ENCODE data around the gene VDR.

VDR gene

GRCh38 chr12:47909839-47910465, 5.2 kb upstream of the VDR start:
- Histone ChIP-seq H2AFZ (ENCODE audit: low read length) (no peak overlapping the region), H3K9me3 (replicated peaks; ENCODE audit: insufficient read depth, low read length) (no peaks in the 10 kb centered on the region), H3K79me2 (ENCODE audit: low read length) (no peaks in the 10 kb centered on the region), H4K20me1 (ENCODE audit: insufficient read depth, low read length) (no peaks in the 10 kb centered on the region), H3K27ac (ENCODE audit: low read length) (no peak overlapping the region), H3K36me3 (replicated peaks; ENCODE audit: insufficient read depth, low read length) (no peaks in the 10 kb centered on the region), H3K4me2 (ENCODE audit: low read depth, low read length) (no peak overlapping the region), H3K27me3 (replicated peaks; ENCODE audit: insufficient read depth, low read length) (no peaks in the 10 kb centered on the region), H3K4me3 (ENCODE audit: low read length) (no peak overlapping the region), H3K9me2 (replicated peaks; ENCODE audit: insufficient read depth, low read length) (no peaks in the 10 kb centered on the region), H3F3A (ENCODE audit: insufficient read depth, low read length) (no peaks in the 10 kb centered on the region), H3K9ac (ENCODE audit: low read length) (no peak overlapping the region), H3K4me1 (ENCODE audit: low read length) (0 out of 2 replicates have a peak, but pooled peaks cover 4% of the 10 kb centered on the region)
- no peak for TF ChIP-seq EZH2phosphoT487 (IDR thresholded peaks at IDR 0.05; ENCODE audit: low read length)
- TF ChIP-seq EZH2 (optimal IDR thresholded peaks at IDR 0.05; ENCODE audit: low read depth, low read length), result no peak
- TF ChIP-seq CTCF (IDR thresholded peaks at IDR 0.05; ENCODE audit: low read length), result no peak
- DNase-seq, result no peak

- H3K79me2 ChIP-seq (ENCODE audit: low read length), result peaks cover 5% of the 10 kb centered on the region
- H3K27ac ChIP-seq (ENCODE audit: low read length), result no peak overlapping the region
- H3F3A ChIP-seq (ENCODE audit: insufficient read depth, low read length), result 0 out of 2 replicates have a peak, but pooled peaks cover 7% of the 10 kb centered on the region
- H4K20me1 ChIP-seq (ENCODE audit: insufficient read depth, low read length), result no peaks in the 10 kb centered on the region
- H3K9me3 ChIP-seq (replicated peaks; ENCODE audit: insufficient read depth, low read length), result no peaks in the 10 kb centered on the region
- H2AFZ ChIP-seq (ENCODE audit: low read length), result no peak overlapping the region
- H3K27me3 ChIP-seq (replicated peaks; ENCODE audit: insufficient read depth, low read length), result no peaks in the 10 kb centered on the region
- no peak overlapping the region for H3K4me3 ChIP-seq (ENCODE audit: low read length)
- no peak for DNase-seq
- TF ChIP-seq CTCF (IDR thresholded peaks at IDR 0.05; ENCODE audit: low read length), result no peak
- TF ChIP-seq EZH2 (optimal IDR thresholded peaks at IDR 0.05; ENCODE audit: low read depth, low read length), result no peak
- TF ChIP-seq EZH2phosphoT487 (IDR thresholded peaks at IDR 0.05; ENCODE audit: low read length), result no peak
- H3K36me3 ChIP-seq (replicated peaks; ENCODE audit: insufficient read depth, low read length), result no peaks in the 10 kb centered on the region
- no peaks in the 10 kb centered on the region for H3K9me2 ChIP-seq (replicated peaks; ENCODE audit: insufficient read depth, low read length)
- H3K9ac ChIP-seq (ENCODE audit: low read length), result no peak overlapping the region
- H3K4me2 ChIP-seq (ENCODE audit: low read depth, low read length), result no peak overlapping the region
- H3K4me1 ChIP-seq (ENCODE audit: low read length), result 0 out of 2 replicates have a peak, but pooled peaks cover 4% of the 10 kb centered on the region
Observed at GRCh38 chr12:47908738-47909137, 3.9 kb upstream of the VDR start.

- H3K36me3 ChIP-seq (replicated peaks; ENCODE audit: insufficient read depth, low read length), result no peaks in the 10 kb centered on the region
- TF ChIP-seq EZH2 (optimal IDR thresholded peaks at IDR 0.05; ENCODE audit: low read depth, low read length) (no peak), CTCF (IDR thresholded peaks at IDR 0.05; ENCODE audit: low read length) (no peak), EZH2phosphoT487 (IDR thresholded peaks at IDR 0.05; ENCODE audit: low read length) (no peak)
- H3K9me2 ChIP-seq (replicated peaks; ENCODE audit: insufficient read depth, low read length), result no peaks in the 10 kb centered on the region
- H3F3A ChIP-seq (ENCODE audit: insufficient read depth, low read length), result peaks cover 13% of the 10 kb centered on the region; the same call in 1 of the 2 replicates
- no peaks in the 10 kb centered on the region for H3K9me3 ChIP-seq (replicated peaks; ENCODE audit: insufficient read depth, low read length)
- no peak overlapping the region for H2AFZ ChIP-seq (ENCODE audit: low read length)
- peaks cover 11% of the 10 kb centered on the region for H3K4me1 ChIP-seq (ENCODE audit: low read length)
- no peak overlapping the region for H3K9ac ChIP-seq (ENCODE audit: low read length)
- no peak overlapping the region for H3K4me3 ChIP-seq (ENCODE audit: low read length)
- no peak overlapping the region for H3K4me2 ChIP-seq (ENCODE audit: low read depth, low read length)
- H4K20me1 ChIP-seq (ENCODE audit: insufficient read depth, low read length), result no peaks in the 10 kb centered on the region
- H3K27ac ChIP-seq (ENCODE audit: low read length), result no peak overlapping the region
- no peak for DNase-seq
- H3K79me2 ChIP-seq (ENCODE audit: low read length), result peaks cover 12% of the 10 kb centered on the region
- H3K27me3 ChIP-seq (replicated peaks; ENCODE audit: insufficient read depth, low read length), result no peaks in the 10 kb centered on the region
Observed at GRCh38 chr12:47907851-47908454, 3.2 kb upstream of the VDR start.
